ENCODE results near the gene RNF19B.
"Not testable (repeated sequence)": the region's sequence is repeated elsewhere in the genome, so short reads cannot be mapped to it uniquely, and the experiment has no call there.

Gene RNF19B

GRCh38 chr1:32937061-32937460, 27.5 kb downstream of the RNF19B start:
- in situ Hi-C loops (cut with HindIII; ENCODE audit: low sequenced_read_pairs), result no loop called here

GRCh38 chr1:32934535-32934934, 30.1 kb downstream of the RNF19B start:
- in situ Hi-C loops (cut with HindIII; ENCODE audit: low sequenced_read_pairs), result no loop called here

- in situ Hi-C loops (cut with HindIII; ENCODE audit: low sequenced_read_pairs), result no loop called here
Observed at GRCh38 chr1:32933742-32934322, 30.8 kb downstream of the RNF19B start.

- in situ Hi-C loops (cut with HindIII; ENCODE audit: low sequenced_read_pairs), result no loop called here
Observed at GRCh38 chr1:32931760-32932159, 32.8 kb downstream of the RNF19B start.

GRCh38 chr1:32929366-32929765, 35.2 kb downstream of the RNF19B start:
- in situ Hi-C loops (cut with HindIII; ENCODE audit: low sequenced_read_pairs), result no loop called here

- in situ Hi-C loops (cut with HindIII; ENCODE audit: low sequenced_read_pairs), result no loop called here
Observed at GRCh38 chr1:32928715-32929114, 35.9 kb downstream of the RNF19B start.

- in situ Hi-C loops (cut with HindIII; ENCODE audit: low sequenced_read_pairs), result no loop called here
Observed at GRCh38 chr1:32928285-32928684, 36.3 kb downstream of the RNF19B start.

- in situ Hi-C loops (cut with HindIII; ENCODE audit: low sequenced_read_pairs), result no loop called here
Observed at GRCh38 chr1:32927441-32927840, 37.2 kb downstream of the RNF19B start.

GRCh38 chr1:32926562-32926961, 38.0 kb downstream of the RNF19B start:
- in situ Hi-C loops (cut with HindIII; ENCODE audit: low sequenced_read_pairs), result no loop called here

GRCh38 chr1:32925403-32926162, 39.0 kb downstream of the RNF19B start:
- in situ Hi-C loops (cut with HindIII; ENCODE audit: low sequenced_read_pairs), result no loop called here

GRCh38 chr1:32924881-32925344, 39.7 kb downstream of the RNF19B start:
- in situ Hi-C loops (cut with HindIII; ENCODE audit: low sequenced_read_pairs), result no loop called here

- in situ Hi-C loops (cut with HindIII; ENCODE audit: low sequenced_read_pairs), result no loop called here
Observed at GRCh38 chr1:32920833-32921232, 43.8 kb downstream of the RNF19B start.

- in situ Hi-C loops (cut with HindIII; ENCODE audit: low sequenced_read_pairs), result loop anchor here (5.0 kb wide), 1 partner anchor 43 kb away; no protein-coding TSS in a partner anchor
Observed at GRCh38 chr1:32919811-32920733, 44.5 kb downstream of the RNF19B start.

GRCh38 chr1:32918179-32918578, 46.4 kb downstream of the RNF19B start:
- in situ Hi-C loops (cut with HindIII; ENCODE audit: low sequenced_read_pairs), result loop anchor here (5.0 kb wide), 1 partner anchor 41 kb away; no protein-coding TSS in a partner anchor

GRCh38 chr1:32917521-32917920, 47.1 kb downstream of the RNF19B start:
- in situ Hi-C loops (cut with HindIII; ENCODE audit: low sequenced_read_pairs), result loop anchor here (5.0 kb wide), 1 partner anchor 40 kb away; no protein-coding TSS in a partner anchor

- in situ Hi-C loops (cut with HindIII; ENCODE audit: low sequenced_read_pairs), result loop anchor here (5.0 kb wide), 1 partner anchor 39 kb away; no protein-coding TSS in a partner anchor
Observed at GRCh38 chr1:32915766-32916706, 48.6 kb downstream of the RNF19B start.

GRCh38 chr1:32910319-32910718, 54.3 kb downstream of the RNF19B start:
- in situ Hi-C loops (cut with HindIII; ENCODE audit: low sequenced_read_pairs), result no loop called here

- in situ Hi-C loops (cut with HindIII; ENCODE audit: low sequenced_read_pairs), result no loop called here
Observed at GRCh38 chr1:32907435-32907834, 57.2 kb downstream of the RNF19B start.

GRCh38 chr1:32906654-32907053, 58.0 kb downstream of the RNF19B start:
- in situ Hi-C loops (cut with HindIII; ENCODE audit: low sequenced_read_pairs), result no loop called here

- in situ Hi-C loops (cut with HindIII; ENCODE audit: low sequenced_read_pairs), result not testable (repeated sequence)
Observed at GRCh38 chr1:32905588-32905987, 59.0 kb downstream of the RNF19B start.
